ENCODE data around the gene MRPS2. TPM values are rescaled to one million over a fixed set of nuclear protein-coding genes. Genes with fewer than 3 reads are reported as not detected.

The MRPS2 gene
- total and polyA plus RNA-seq, 9 of the 15 experiments (the other 6 are each of a cell fraction or from before 2014, with no cell fraction given): 8.0 to 167 (median 81.3) TPM

DNA sequence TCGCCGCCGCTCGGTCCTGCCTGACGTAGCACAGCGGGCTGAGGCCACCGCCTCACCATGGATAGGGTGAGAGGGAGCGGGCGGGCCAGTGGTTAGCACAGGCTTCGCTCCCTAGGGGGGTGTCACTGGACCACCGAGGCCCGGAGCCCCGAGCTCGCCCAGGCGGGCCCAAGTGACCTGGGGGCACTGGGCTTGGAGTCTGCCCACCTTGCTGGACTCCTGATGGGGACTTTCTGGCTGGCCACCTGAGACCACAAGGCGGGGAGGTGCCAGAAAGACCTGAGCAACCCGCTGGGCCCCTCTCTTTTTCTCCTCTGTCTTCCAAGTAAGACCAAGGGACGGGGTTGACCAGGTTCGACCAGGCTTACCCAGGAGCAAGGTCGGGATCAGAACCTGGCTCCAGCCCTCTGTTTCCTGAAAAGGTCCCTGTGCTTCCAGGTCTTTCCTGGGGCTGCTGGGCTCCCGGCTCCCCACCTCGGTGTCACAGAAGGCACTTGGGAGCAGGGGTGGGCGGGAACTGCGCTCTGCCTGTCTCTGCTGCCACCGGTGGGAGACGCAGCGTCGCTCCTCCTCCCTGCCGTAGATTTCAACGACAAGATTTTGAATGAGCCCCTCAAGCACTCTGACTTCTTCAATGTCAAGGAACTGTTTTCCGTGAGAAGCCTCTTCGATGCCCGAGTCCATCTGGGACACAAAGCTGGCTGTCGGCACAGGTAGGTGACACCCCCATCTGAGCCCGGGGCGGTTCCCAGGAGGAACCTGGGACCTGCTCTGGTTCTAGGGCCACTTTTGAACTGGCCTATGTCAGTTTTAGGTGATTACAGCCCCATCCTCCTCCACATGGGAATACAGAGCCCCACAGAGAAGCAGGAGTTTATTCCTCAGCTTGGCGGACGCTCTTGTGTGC lies 1.0 kb downstream of the MRPS2 start (continued):
- TF ChIP-seq, protein P1, sequence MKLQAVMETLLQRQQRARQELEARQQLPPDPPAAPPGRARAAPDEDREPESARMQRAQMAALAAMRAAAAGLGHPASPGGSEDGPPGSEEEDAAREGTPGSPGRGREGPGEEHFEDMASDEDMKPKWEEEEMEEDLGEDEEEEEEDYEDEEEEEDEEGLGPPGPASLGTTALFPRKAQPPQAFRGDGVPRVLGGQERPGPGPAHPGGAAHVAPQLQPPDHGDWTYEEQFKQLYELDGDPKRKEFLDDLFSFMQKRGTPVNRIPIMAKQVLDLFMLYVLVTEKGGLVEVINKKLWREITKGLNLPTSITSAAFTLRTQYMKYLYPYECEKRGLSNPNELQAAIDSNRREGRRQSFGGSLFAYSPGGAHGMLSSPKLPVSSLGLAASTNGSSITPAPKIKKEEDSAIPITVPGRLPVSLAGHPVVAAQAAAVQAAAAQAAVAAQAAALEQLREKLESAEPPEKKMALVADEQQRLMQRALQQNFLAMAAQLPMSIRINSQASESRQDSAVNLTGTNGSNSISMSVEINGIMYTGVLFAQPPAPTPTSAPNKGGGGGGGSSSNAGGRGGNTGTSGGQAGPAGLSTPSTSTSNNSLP (IDR thresholded peaks at IDR 0.05; ENCODE audit: borderline replicate concordance, low read depth, low read length): no peak
- TF ChIP-seq SREBF2 (CRISPR knock-in tag; IDR thresholded peaks at IDR 0.05): no peak
- TF ChIP-seq, protein P2, sequence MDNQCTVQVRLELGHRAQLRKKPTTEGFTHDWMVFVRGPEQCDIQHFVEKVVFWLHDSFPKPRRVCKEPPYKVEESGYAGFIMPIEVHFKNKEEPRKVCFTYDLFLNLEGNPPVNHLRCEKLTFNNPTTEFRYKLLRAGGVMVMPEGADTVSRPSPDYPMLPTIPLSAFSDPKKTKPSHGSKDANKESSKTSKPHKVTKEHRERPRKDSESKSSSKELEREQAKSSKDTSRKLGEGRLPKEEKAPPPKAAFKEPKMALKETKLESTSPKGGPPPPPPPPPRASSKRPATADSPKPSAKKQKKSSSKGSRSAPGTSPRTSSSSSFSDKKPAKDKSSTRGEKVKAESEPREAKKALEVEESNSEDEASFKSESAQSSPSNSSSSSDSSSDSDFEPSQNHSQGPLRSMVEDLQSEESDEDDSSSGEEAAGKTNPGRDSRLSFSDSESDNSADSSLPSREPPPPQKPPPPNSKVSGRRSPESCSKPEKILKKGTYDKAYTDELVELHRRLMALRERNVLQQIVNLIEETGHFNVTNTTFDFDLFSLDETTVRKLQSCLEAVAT (IDR thresholded peaks at IDR 0.05): no peak
- TF ChIP-seq, protein P3, sequence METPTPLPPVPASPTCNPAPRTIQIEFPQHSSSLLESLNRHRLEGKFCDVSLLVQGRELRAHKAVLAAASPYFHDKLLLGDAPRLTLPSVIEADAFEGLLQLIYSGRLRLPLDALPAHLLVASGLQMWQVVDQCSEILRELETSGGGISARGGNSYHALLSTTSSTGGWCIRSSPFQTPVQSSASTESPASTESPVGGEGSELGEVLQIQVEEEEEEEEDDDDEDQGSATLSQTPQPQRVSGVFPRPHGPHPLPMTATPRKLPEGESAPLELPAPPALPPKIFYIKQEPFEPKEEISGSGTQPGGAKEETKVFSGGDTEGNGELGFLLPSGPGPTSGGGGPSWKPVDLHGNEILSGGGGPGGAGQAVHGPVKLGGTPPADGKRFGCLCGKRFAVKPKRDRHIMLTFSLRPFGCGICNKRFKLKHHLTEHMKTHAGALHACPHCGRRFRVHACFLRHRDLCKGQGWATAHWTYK (CRISPR knock-in tag; IDR thresholded peaks at IDR 0.05): no peak
- no peak for TF ChIP-seq PPARD (CRISPR knock-in tag; IDR thresholded peaks at IDR 0.05)
- TF ChIP-seq, protein P4, sequence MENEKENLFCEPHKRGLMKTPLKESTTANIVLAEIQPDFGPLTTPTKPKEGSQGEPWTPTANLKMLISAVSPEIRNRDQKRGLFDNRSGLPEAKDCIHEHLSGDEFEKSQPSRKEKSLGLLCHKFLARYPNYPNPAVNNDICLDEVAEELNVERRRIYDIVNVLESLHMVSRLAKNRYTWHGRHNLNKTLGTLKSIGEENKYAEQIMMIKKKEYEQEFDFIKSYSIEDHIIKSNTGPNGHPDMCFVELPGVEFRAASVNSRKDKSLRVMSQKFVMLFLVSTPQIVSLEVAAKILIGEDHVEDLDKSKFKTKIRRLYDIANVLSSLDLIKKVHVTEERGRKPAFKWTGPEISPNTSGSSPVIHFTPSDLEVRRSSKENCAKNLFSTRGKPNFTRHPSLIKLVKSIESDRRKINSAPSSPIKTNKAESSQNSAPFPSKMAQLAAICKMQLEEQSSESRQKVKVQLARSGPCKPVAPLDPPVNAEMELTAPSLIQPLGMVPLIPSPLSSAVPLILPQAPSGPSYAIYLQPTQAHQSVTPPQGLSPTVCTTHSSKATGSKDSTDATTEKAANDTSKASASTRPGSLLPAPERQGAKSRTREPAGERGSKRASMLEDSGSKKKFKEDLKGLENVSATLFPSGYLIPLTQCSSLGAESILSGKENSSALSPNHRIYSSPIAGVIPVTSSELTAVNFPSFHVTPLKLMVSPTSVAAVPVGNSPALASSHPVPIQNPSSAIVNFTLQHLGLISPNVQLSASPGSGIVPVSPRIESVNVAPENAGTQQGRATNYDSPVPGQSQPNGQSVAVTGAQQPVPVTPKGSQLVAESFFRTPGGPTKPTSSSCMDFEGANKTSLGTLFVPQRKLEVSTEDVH (IDR thresholded peaks at IDR 0.05; ENCODE audit: low read depth, partially characterized antibody): no peak
- TF ChIP-seq ZNF347 (CRISPR knock-in tag; IDR thresholded peaks at IDR 0.05; ENCODE audit: low read depth): no peak
- TF ChIP-seq CCNT2 (IDR thresholded peaks at IDR 0.05; ENCODE audit: borderline replicate concordance, extremely low read depth, insufficient read length, low read depth, low read length): no peak
- TF ChIP-seq SMAD2 (IDR thresholded peaks at IDR 0.05; ENCODE audit: low read depth, low read length): no peak
- no peak for TF ChIP-seq ZNF431 (CRISPR knock-in tag; IDR thresholded peaks at IDR 0.05)
- TF ChIP-seq, protein P5, sequence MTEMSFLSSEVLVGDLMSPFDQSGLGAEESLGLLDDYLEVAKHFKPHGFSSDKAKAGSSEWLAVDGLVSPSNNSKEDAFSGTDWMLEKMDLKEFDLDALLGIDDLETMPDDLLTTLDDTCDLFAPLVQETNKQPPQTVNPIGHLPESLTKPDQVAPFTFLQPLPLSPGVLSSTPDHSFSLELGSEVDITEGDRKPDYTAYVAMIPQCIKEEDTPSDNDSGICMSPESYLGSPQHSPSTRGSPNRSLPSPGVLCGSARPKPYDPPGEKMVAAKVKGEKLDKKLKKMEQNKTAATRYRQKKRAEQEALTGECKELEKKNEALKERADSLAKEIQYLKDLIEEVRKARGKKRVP (CRISPR knock-in tag; IDR thresholded peaks at IDR 0.05): no peak
- TF ChIP-seq FOXJ2 (tag; IDR thresholded peaks at IDR 0.05): no peak
- TF ChIP-seq TOE1 (IDR thresholded peaks at IDR 0.05; ENCODE audit: borderline replicate concordance): no peak
- no peak for TF ChIP-seq TOE1 (CRISPR knock-in tag; IDR thresholded peaks at IDR 0.05; ENCODE audit: borderline replicate concordance, low read depth)
- TF ChIP-seq ELF2 (CRISPR knock-in tag; IDR thresholded peaks at IDR 0.05): no peak
- no peak for TF ChIP-seq ZNF165 (CRISPR knock-in tag; IDR thresholded peaks at IDR 0.05; ENCODE audit: borderline replicate concordance)
- TF ChIP-seq, protein P6, sequence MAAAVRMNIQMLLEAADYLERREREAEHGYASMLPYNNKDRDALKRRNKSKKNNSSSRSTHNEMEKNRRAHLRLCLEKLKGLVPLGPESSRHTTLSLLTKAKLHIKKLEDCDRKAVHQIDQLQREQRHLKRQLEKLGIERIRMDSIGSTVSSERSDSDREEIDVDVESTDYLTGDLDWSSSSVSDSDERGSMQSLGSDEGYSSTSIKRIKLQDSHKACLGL (CRISPR knock-in tag; IDR thresholded peaks at IDR 0.05; ENCODE audit: borderline replicate concordance, poor library complexity, severe bottlenecking): no peak
